Measurements from ENCODE around the gene FGD6.

DNA sequence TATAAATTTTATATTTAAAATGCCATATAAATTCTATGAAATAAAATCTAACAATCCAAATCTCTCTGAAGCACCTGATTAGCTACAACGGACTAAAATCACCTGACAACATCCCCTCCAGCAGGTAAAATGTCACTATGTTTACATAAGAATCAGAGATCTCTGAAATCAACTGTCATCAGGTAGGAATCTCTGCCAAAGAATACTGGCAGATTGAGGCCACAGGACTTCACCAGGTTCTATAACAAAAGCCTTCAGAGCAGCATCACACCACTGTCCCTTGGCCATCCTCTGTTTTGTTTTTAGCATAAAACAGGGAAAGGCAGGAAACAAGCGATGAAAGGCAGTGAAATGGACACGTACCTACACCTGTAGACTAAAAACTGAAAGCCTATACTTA is 22.1 kb downstream of the FGD6 start:
- no peak for TF ChIP-seq CSDC2 (CRISPR knock-in tag; IDR thresholded peaks at IDR 0.05)
- no peak for TF ChIP-seq ISL1 (CRISPR knock-in tag; IDR thresholded peaks at IDR 0.05)
- TF ChIP-seq CREB5 (CRISPR knock-in tag; IDR thresholded peaks at IDR 0.05; ENCODE audit: low read depth), result no peak
- no peak for TF ChIP-seq TCF4 (CRISPR knock-in tag; IDR thresholded peaks at IDR 0.05; ENCODE audit: borderline replicate concordance)
- TF ChIP-seq CSRNP3 (CRISPR knock-in tag; IDR thresholded peaks at IDR 0.05), result no peak
- TF ChIP-seq RARB (CRISPR knock-in tag; IDR thresholded peaks at IDR 0.05), result no peak
- TF ChIP-seq, protein P1, sequence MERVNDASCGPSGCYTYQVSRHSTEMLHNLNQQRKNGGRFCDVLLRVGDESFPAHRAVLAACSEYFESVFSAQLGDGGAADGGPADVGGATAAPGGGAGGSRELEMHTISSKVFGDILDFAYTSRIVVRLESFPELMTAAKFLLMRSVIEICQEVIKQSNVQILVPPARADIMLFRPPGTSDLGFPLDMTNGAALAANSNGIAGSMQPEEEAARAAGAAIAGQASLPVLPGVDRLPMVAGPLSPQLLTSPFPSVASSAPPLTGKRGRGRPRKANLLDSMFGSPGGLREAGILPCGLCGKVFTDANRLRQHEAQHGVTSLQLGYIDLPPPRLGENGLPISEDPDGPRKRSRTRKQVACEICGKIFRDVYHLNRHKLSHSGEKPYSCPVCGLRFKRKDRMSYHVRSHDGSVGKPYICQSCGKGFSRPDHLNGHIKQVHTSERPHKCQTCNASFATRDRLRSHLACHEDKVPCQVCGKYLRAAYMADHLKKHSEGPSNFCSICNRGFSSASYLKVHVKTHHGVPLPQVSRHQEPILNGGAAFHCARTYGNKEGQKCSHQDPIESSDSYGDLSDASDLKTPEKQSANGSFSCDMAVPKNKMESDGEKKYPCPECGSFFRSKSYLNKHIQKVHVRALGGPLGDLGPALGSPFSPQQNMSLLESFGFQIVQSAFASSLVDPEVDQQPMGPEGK (CRISPR knock-in tag; IDR thresholded peaks at IDR 0.05; ENCODE audit: borderline replicate concordance), result no peak
- TF ChIP-seq OSR1 (CRISPR knock-in tag; IDR thresholded peaks at IDR 0.05), result no peak
